Cardiac fibroblast (primary cell): Measurements from ENCODE around the gene PDE9A.

Source experiments
- DNase-seq, 2 donors: peaks; one replicate each; pipeline versions ENCODE4 v3.0.0 to v3.0.0-alpha.2; 2010; ENCODE audit warnings: low read depth in 2 of 2
- H3K4me3 ChIP-seq, 2 donors: replicated peaks in 1 of 2; 1 replicate in 1 of 2; 2 replicates in 1 of 2; pipeline ENCODE4 v1.5.1; 2011; ENCODE audit warnings: low read depth in 2 of 2, low read length in 2 of 2, mild to moderate bottlenecking in 2 of 2, moderate library complexity in 1 of 2
- CTCF ChIP-seq: IDR thresholded peaks from one replicate; pipeline ENCODE4 v1.5.1; 2011; ENCODE audit warnings: low read depth, mild to moderate bottlenecking, low read length, inconsistent platforms

PDE9A gene

GRCh38 chr21:42698733-42699132 is 45.3 kb downstream of the PDE9A start:
- no peak overlapping the region for H3K4me3 ChIP-seq
- TF ChIP-seq CTCF, result no peak
- no peak for DNase-seq

- no peak overlapping the region for H3K4me3 ChIP-seq
- DNase-seq, result no peak
- no peak for TF ChIP-seq CTCF
These were observed 45.8 kb downstream of the PDE9A start for GRCh38 chr21:42699196-42699595.

GRCh38 chr21:42701706-42702456 is 48.5 kb downstream of the PDE9A start:
- TF ChIP-seq CTCF, result no peak
- no peak for DNase-seq
- H3K4me3 ChIP-seq, result no peak overlapping the region

- H3K4me3 ChIP-seq, result no peak overlapping the region
- no peak for DNase-seq
- TF ChIP-seq CTCF, result no peak
These were observed 49.3 kb downstream of the PDE9A start for GRCh38 chr21:42702720-42703119.

GRCh38 chr21:42703136-42703908 is 49.9 kb downstream of the PDE9A start:
- TF ChIP-seq CTCF, result no peak
- no peak for DNase-seq
- H3K4me3 ChIP-seq, result no peak overlapping the region

- no peak for DNase-seq
- TF ChIP-seq CTCF, result no peak
- no peak overlapping the region for H3K4me3 ChIP-seq
These were observed 50.5 kb downstream of the PDE9A start for GRCh38 chr21:42703965-42704364.
